ENCODE measurements around the gene NLRP9.

NLRP9 gene

DNA sequence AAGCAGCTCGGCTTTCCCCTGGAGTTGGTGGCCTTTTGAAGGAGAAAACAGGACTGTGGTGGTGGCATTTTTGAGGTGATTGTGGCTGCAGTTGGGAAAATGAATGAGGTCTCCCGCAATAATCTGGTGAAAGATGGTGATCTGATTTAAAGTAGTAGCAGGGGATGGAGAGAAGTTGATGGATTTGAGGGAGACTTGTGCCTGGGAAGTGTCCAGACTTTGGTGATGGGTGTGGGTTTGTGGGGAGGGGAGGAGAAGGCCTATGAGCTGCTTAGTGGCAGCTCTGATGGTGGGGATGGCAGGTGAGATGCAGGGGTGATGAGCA, 67.2 kb downstream of the NLRP9 start:
- no peak overlapping the region for H3K4me3 ChIP-seq (ENCODE audit: low read depth, low read length)
- no peak for DNase-seq (ENCODE audit: low read depth)
- TF ChIP-seq, protein P1, sequence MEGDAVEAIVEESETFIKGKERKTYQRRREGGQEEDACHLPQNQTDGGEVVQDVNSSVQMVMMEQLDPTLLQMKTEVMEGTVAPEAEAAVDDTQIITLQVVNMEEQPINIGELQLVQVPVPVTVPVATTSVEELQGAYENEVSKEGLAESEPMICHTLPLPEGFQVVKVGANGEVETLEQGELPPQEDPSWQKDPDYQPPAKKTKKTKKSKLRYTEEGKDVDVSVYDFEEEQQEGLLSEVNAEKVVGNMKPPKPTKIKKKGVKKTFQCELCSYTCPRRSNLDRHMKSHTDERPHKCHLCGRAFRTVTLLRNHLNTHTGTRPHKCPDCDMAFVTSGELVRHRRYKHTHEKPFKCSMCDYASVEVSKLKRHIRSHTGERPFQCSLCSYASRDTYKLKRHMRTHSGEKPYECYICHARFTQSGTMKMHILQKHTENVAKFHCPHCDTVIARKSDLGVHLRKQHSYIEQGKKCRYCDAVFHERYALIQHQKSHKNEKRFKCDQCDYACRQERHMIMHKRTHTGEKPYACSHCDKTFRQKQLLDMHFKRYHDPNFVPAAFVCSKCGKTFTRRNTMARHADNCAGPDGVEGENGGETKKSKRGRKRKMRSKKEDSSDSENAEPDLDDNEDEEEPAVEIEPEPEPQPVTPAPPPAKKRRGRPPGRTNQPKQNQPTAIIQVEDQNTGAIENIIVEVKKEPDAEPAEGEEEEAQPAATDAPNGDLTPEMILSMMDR (conservative IDR thresholded peaks at IDR 0.05; ENCODE audit: low read depth, low read length): no peak

DNA sequence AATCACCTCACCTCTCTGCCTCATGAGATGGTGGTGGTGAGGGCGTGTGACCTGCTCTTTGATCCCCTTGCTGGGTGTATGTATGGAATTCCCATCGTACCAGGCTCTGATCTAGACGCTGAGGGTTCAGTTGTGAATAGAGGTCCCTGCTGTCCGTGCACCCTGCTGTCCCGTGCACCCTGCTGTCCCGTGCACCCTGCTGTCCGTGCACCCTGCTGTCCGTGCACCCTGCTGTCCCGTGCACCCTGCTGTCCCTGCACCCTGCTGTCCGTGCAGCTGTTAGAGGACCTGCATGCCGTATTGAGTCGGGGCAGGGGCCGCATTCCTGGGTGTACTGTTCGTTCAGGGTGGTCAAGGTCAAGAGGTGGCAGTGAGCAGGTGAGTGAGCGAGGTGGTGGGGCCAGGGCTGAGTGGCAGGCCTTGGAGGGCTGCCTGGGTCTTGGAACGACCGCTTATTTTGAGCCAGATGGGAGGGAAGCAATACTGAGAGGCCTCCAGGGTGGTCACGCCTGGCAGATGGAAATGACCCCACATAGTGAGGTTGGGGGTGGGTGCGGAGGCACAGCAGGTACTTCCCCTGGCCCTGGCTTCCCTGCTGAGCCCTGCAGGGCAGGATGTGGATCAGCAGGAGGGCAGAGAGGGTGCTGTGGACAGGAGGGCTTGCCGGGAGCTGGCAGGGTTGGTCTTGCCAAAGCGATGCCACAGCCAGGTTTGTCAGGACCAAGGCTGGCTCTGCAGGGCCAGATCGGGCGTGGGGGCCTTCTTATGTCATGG, 67.7 kb downstream of the NLRP9 start:
- DNase-seq (ENCODE audit: low read depth): no peak
- no peak overlapping the region for H3K4me3 ChIP-seq (ENCODE audit: low read depth, low read length)
- TF ChIP-seq, protein P1 (conservative IDR thresholded peaks at IDR 0.05; ENCODE audit: low read depth, low read length): no peak

DNA sequence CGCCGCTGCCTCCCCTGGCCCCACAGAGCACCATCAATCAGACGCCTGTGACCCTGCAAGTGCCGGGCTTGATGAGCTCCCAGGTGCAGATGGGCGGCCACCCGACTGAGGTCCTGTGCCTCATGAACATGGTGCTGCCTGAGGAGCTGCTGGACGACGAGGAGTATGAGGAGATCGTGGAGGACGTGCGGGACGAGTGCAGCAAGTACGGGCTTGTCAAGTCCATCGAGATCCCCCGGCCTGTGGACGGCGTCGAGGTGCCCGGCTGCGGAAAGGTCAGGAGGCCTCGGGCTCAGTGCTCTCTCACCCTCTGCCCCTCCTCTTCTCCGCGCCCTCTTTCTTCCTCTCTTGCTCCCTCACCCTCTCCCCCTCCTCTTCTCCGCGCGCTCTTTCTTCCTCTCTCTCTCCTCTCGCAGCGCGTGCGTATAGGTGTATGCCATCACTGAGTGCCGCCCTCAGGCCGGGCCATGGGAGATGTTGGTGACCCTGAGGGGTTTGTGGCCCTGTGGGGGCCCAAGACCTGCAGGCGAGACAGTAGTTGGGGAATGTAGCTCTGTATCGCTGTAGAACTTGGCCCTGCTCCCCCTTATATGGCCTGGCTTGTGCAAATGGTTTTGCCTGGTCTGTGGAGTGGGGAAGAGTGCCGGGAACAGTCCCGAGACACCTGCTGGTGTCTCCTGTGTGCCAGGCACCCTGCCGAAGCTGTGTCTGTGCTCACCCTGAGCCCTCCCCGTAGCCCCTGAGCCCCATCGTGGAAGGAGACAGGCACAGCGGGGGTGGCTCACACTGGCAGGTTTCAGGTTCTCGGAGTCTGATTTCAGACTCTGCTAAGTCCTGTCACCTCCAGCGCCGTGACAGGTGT, 68.6 kb downstream of the NLRP9 start:
- no peak for DNase-seq (ENCODE audit: low read depth)
- TF ChIP-seq, protein P1 (conservative IDR thresholded peaks at IDR 0.05; ENCODE audit: low read depth, low read length): no peak
- H3K4me3 ChIP-seq (ENCODE audit: low read depth, low read length): no peak overlapping the region

DNA sequence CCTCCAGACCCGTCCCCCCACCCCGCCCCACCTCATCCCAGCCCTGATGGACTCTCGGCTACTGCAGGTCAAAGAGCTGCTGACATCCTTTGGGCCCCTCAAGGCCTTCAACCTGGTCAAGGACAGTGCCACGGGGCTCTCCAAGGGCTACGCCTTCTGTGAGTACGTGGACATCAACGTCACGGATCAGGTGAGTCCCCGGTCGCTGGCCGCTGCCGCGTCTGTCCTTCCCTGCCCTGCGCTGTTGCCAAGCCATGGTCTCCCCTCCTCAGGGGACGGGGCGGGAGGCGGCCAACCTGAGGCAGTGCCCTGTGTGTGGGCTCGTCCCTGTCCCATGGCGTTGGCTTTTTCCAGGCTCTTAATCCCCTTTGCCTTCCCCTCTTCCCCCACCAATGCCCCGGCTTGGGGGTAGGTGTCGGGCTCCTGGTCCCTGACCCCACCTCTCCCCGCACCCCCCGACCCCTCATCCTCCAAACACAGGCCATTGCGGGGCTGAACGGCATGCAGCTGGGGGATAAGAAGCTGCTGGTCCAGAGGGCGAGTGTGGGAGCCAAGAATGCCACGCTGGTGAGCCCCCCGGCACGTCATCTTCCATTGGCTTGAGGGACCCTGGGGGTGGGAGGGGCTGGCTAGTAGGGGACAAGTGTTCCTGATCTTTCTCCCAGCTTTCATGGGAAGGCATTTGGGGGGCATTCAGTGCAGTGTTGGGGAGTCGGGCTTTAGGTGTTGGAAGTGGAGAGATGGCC, 69.4 kb downstream of the NLRP9 start:
- TF ChIP-seq, protein P1 (conservative IDR thresholded peaks at IDR 0.05; ENCODE audit: low read depth, low read length): no peak
- no peak for DNase-seq (ENCODE audit: low read depth)
- no peak overlapping the region for H3K4me3 ChIP-seq (ENCODE audit: low read depth, low read length)

DNA sequence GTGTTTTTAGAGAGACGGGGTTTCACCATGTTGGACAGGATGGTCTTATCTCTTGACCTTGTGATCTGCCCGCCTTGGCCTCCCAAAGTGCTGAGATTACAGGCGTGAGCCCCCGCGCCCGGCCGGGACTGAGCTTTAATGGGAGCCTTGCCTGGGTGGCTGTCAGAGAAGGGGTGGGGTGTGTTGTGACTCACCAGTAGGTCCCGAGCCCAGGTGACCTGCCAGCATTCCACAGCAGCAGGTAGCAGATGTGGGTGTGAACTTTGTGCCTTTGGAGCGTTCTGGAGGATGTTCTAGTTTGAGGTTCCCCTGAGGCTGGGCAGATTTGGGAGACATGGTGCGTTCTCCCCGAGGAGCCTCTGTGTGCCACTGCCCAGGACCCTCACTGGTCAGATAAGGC, 70.2 kb downstream of the NLRP9 start:
- no peak for DNase-seq (ENCODE audit: low read depth)
- TF ChIP-seq, protein P1 (conservative IDR thresholded peaks at IDR 0.05; ENCODE audit: low read depth, low read length): no peak

DNA sequence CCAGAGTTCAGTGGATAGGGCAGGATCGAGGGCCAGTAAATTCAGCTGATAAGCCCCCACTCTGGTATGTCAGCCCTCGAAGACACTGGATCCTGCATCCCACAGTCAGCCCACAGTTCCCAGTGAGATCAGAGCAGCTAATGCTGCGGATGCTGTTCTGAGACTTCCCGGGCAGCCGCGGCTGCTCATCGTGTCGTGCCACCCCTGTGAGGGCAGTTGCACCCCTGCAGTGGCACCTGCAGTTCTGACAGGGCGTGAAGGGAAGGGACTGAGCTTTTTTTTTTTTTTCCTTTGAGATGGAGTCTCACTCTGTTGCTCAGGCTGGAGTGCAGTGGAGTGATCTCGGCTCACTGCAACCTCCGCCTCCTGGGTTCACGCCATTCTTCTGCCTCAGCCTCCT, 70.7 kb downstream of the NLRP9 start:
- H3K4me3 ChIP-seq (ENCODE audit: low read depth, low read length): no peak overlapping the region
- no peak for DNase-seq (ENCODE audit: low read depth)
- TF ChIP-seq, protein P1 (conservative IDR thresholded peaks at IDR 0.05; ENCODE audit: low read depth, low read length): no peak

More for the DNA sequence above, 70.2 kb downstream of the NLRP9 start:
- H3K4me3 ChIP-seq (ENCODE audit: low read depth, low read length): no peak overlapping the region

All from choroid plexus epithelial cell (primary cell).